Subcutaneous adipose tissue (tissue), 4 donors: Measurements from ENCODE around the gene KCNMB2. TPM values are rescaled to one million over a fixed set of nuclear protein-coding genes. Genes with fewer than 3 reads are reported as not detected.

ENCODE experiments used
- total RNA-seq, 4 donors: library from RNA; depleted of rRNA; stranded (reverse); fragments of >200 nt; gene quantifications; one replicate each; pipeline ENCODE4 v1.1.0, GENCODE V29; 2016
- TF ChIP-seq, protein P1 (sequence below): fragments of 450-650 bp; IDR thresholded peaks from one replicate; pipeline ENCODE4 v1.5.1; 2016; ENCODE audit warnings: low read depth, mild to moderate bottlenecking, control low read depth, antibody characterized with exemption, moderate library complexity

The KCNMB2 gene
- total RNA-seq, 4 donors from 2014 or later = not detected

GRCh38 chr3:178777718-178778411, 241.6 kb downstream of the KCNMB2 start:
- TF ChIP-seq, protein P1, sequence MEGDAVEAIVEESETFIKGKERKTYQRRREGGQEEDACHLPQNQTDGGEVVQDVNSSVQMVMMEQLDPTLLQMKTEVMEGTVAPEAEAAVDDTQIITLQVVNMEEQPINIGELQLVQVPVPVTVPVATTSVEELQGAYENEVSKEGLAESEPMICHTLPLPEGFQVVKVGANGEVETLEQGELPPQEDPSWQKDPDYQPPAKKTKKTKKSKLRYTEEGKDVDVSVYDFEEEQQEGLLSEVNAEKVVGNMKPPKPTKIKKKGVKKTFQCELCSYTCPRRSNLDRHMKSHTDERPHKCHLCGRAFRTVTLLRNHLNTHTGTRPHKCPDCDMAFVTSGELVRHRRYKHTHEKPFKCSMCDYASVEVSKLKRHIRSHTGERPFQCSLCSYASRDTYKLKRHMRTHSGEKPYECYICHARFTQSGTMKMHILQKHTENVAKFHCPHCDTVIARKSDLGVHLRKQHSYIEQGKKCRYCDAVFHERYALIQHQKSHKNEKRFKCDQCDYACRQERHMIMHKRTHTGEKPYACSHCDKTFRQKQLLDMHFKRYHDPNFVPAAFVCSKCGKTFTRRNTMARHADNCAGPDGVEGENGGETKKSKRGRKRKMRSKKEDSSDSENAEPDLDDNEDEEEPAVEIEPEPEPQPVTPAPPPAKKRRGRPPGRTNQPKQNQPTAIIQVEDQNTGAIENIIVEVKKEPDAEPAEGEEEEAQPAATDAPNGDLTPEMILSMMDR = no peak

DNA sequence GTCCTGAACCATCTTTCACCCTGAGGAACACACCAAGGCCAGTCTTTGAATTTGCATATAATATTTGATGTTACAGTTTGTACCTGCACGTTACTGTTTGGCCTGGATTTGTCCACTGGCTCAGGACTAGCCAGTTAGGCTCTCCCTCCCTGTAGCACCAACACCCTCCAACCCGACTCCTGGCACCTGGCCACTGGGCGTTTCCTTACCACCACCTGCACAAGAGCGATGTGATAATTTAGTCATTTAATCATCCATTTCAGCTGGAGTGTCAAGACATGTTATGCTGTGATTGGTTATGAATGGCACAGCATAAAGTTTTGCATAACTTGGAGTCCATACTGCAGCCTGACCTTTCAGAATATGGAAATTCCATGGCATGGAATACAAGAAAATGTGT, 242.4 kb downstream of the KCNMB2 start:
- TF ChIP-seq, protein P1 = no peak

GRCh38 chr3:178785961-178786360, 249.7 kb downstream of the KCNMB2 start:
- TF ChIP-seq, protein P1 = no peak

- TF ChIP-seq, protein P1 = no peak
Observed at GRCh38 chr3:178787960-178788359, 251.7 kb downstream of the KCNMB2 start.

DNA sequence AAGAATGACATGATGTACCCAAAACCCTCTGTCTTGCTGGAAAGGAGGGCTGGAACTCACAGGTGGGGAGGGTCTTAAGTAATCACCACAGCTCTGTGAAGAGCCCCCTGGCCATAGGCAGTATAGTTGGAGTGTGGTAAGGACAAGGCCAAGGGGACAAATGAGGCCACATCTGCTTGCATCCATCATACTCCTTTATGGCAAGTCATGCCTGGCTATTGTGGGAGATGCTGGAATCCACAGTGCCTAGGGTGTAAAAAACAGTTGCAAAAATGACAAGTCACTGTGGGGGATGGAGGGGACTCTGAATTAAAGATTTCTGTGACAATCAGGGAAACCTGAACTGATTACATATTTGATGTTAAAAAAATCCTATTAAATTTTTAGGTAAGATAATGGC, 258.5 kb downstream of the KCNMB2 start:
- TF ChIP-seq, protein P1 = no peak

DNA sequence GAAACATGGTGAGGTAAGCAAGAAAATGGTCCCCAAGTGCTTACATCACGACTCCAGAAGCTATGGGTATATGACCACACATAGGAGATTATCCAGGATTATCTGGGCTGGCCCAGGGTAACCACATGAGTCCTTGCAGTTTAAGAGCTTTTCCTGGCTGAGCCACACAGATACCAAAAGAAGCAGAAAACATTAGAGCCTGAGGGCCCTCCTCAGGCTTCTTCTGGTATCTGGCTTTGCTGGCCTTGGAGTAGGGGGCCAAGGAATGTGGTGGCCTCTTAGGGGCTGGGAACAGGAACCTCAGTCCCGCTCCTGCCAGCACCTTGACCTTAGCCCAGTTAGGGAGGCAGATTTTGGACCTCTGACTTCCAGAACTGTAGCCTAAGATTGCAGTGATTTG, 259.1 kb downstream of the KCNMB2 start:
- TF ChIP-seq, protein P1 = no peak

GRCh38 chr3:178802259-178802658, 266.0 kb downstream of the KCNMB2 start:
- TF ChIP-seq, protein P1 = no peak
